Stimulated activated CD8-positive, alpha-beta memory T cell treated with anti-CD3 and anti-CD28 coated beads, Interleukin-15, amount 100 ng/mL, for 1 hour (primary cell): ENCODE results near the gene HAND1.
"Not testable (repeated sequence)": the region's sequence is repeated elsewhere in the genome, so short reads cannot be mapped to it uniquely, and the experiment has no call there.

Experiments used
- DNase-seq: peaks from one replicate; pipeline ENCODE4 v3.0.0-alpha.2; 2020; ENCODE audit warnings: low read depth

Gene HAND1

GRCh38 chr5:154478224-154478565 lies at the start of gene HAND1:
HAND1 (minus strand) TSS chr5:154478227; CDS start chr5:154478008, 219 bp downstream.
- no peak for DNase-seq

GRCh38 chr5:154526231-154527226 lies 48.5 kb upstream of the HAND1 start:
- no peak for DNase-seq

- no peak for DNase-seq
Measured at GRCh38 chr5:154524859-154525258, 46.8 kb upstream of the HAND1 start.

GRCh38 chr5:154524181-154524580 lies 46.2 kb upstream of the HAND1 start:
- DNase-seq, result no peak

- no peak for DNase-seq
Measured at GRCh38 chr5:154523709-154524108, 45.7 kb upstream of the HAND1 start.

GRCh38 chr5:154523104-154523503 lies 45.1 kb upstream of the HAND1 start:
- DNase-seq, result no peak

- no peak for DNase-seq
Measured at GRCh38 chr5:154522284-154522683, 44.3 kb upstream of the HAND1 start.

- no peak for DNase-seq
Measured at GRCh38 chr5:154521756-154522155, 43.7 kb upstream of the HAND1 start.

- DNase-seq, result no peak
Measured at GRCh38 chr5:154520861-154521453, 42.9 kb upstream of the HAND1 start.

GRCh38 chr5:154519359-154519758 lies 41.3 kb upstream of the HAND1 start:
- no peak for DNase-seq

- no peak for DNase-seq
Measured at GRCh38 chr5:154518438-154518867, 40.4 kb upstream of the HAND1 start.

GRCh38 chr5:154517810-154518437 lies 39.9 kb upstream of the HAND1 start:
- DNase-seq, result no peak

- DNase-seq, result no peak
Measured at GRCh38 chr5:154517181-154517580, 39.2 kb upstream of the HAND1 start.

- DNase-seq, result no peak
Measured at GRCh38 chr5:154516475-154516874, 38.4 kb upstream of the HAND1 start.

- DNase-seq, result not testable (repeated sequence)
Measured at GRCh38 chr5:154515488-154515887, 37.5 kb upstream of the HAND1 start.

- DNase-seq, result no peak
Measured at GRCh38 chr5:154514331-154514730, 36.3 kb upstream of the HAND1 start.

- no peak for DNase-seq
Measured at GRCh38 chr5:154513669-154514084, 35.6 kb upstream of the HAND1 start.

GRCh38 chr5:154511984-154512383 lies 34.0 kb upstream of the HAND1 start:
- no peak for DNase-seq

- no peak for DNase-seq
Measured at GRCh38 chr5:154509784-154510555, 31.9 kb upstream of the HAND1 start.

GRCh38 chr5:154508114-154508513 lies 30.1 kb upstream of the HAND1 start:
- DNase-seq, result no peak

- DNase-seq, result no peak
Measured at GRCh38 chr5:154506716-154507080, 28.7 kb upstream of the HAND1 start.

GRCh38 chr5:154506049-154506715 lies 28.2 kb upstream of the HAND1 start:
- DNase-seq, result no peak
